Skeletal muscle cell (primary cell): ENCODE data around the gene SRPK2.
"Not testable (repeated sequence)": the region's sequence is repeated elsewhere in the genome, so short reads cannot be mapped to it uniquely, and the experiment has no call there.

Experiments used
- DNase-seq: peaks from one replicate; pipeline ENCODE4 v3.0.0-alpha.2; 2010; ENCODE audit warnings: low read depth
- H3K4me3 ChIP-seq: 2 replicates; pipeline ENCODE4 v1.5.1; 2011; ENCODE audit warnings: low read depth, mild to moderate bottlenecking, control low read depth, low read length, moderate library complexity

SRPK2 gene

DNA sequence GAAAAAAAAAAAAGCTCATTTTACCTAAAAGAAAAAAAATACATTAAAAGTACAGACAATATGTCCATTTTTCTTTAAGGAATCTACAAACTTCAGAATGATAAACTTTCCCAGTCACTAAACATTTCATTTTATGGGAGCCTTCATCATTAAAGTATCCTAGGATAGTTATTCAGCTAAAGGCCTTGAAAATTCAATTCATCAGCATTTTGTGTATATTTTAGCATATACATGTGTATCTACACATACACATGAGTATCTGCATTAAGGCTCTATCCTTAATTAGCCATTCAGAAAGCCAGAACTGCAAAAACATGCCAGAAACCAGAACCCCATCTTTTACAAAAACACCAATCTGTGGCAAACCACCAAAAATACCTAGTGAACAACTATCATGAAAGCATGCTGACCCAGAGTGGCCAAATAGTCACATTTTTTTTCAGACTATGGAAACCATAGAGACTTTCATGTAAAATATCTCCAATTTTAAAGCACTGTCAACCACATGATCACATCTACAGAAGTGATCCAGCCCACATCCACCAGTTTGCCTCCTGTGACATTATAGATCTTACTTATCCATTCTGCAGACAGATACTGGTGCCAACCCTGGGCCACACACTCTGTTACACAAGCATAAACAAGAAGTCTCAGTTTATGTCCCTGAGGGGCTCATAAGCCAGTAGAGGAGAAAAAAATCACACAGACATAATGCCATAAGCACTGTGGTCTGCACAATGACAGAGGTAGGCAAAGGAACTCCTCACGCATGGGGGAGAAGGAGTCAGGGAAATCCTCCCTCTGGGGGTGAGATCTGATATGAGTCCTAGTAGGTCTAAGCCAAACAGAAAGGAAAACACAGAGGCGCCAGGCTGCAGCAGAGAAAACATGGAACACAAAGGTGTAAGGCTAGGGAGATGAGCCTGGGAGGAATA is 79.2 kb downstream of the SRPK2 start:
- DNase-seq = no peak
- H3K4me3 ChIP-seq = no peak overlapping the region

- H3K4me3 ChIP-seq = no peak overlapping the region
- DNase-seq = no peak
Observed at GRCh38 chr7:105307163-105307672, 81.5 kb downstream of the SRPK2 start.

DNA sequence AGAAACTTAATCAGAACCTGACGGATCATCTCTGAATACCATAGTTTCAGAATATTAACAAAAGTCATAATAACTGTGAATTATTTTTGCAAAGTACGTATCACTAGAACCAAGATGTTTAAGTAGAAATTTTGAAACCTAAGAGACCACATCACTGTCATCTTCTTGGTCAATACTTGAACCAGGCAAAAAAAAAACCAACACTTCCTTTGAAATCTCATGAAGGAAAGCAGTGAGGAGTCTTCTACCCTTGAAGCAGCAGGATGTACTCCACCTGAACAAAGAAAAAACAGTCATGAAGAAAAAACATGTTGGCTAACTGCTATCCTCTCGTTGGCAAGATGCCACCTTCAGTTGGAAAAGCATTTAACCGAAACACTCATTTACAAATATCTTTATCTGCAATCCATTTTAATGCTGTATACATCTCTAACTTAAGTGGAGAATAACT is 82.4 kb downstream of the SRPK2 start:
- DNase-seq = no peak
- H3K4me3 ChIP-seq = no peak overlapping the region

DNA sequence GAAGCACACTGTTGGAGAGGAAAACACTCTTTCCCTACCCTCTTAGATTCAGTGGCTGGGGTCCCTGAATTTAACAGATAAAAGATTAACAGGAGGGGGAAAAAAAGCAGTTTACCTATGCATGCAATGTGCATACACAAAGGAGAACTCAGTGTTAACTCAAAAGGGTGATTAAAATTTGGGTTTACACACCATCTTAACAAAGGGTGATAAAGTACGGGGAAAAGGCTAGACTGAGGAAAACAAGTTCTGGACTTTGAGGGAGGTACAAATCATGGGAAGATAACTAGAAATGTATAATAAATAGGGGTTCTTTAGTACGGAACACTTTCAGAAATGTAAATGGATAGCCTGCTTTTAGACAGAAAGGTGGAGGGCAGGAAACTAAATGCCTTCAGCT is 83.1 kb downstream of the SRPK2 start:
- H3K4me3 ChIP-seq = no peak overlapping the region
- no peak for DNase-seq

DNA sequence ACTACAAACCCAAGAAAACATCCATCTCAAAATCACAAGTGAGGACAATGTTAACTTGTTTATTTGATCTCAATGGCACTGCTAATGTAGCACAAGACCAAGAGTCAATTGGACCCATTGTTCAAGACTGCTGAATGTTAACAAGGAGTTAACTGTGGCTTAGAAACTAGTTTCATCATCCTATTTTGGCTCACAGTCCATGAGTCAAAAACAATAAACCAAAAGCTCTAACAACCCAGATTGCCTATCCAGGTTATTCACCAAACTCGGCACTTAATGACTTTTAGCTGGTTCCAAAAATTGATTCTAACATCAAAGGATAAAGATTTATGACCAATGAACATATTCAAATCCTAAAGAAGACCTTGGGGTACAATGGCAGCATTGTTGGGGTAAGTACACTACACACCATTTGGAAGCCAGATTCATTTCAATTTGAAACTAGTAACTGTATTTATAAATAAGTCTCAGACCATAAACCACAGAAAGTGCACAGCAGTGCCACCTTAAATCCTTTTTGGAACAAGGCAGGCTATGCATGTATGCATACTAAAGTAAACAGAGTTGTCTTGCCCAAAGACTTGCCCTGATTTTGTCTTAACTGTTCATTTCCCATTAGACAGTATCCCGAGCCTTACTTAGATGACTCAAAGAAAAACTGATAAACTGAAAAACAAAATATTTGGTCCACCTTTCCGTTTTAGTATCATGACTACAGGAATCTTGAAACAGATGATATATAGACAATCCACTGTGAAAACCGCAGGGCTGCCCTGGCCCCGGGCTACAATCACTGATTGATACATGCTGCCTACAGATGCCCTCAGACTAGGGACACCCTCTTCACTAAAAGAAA is 84.5 kb downstream of the SRPK2 start:
- no peak overlapping the region for H3K4me3 ChIP-seq
- peak; percentile 10 for DNase-seq

DNA sequence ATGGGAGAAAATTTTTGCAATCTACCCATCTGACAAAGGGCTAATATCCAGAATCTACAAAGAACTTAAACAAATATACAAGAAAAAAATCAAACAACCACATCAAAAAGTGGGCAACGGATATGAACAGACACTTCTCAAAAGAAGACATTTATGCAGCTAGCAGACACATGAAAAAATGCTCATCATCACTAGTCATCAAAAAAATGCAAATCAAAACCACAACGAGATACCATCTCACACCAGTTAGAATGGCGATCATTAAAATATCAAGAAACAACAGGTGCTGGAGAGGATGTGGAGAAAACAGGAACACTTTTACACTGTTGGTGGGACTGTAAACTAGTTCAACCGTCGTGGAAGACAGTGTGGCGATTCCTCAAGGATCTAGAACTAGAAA is 88.1 kb downstream of the SRPK2 start:
- not testable (repeated sequence) for H3K4me3 ChIP-seq, DNase-seq

DNA sequence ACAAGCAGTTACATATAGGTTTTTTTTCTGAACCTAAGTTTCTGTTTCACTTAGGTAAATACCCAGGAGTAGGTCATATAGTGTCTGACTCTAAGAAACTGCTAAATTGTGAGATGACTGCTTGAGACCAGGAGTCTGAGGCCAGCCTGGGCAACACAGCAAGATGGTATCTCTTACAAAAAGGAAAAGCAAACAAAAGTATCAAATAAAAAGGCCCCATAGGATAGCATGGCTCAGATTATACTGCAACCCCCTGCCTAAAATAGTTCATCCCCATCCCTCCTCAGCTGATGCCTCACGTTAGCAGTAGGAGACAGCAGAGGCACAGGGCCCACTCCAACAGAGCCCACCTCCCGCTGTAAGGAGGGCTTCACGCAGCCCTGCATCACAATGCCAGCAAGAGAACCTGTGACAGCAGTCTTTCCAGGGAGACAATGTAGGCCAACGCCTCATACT is 90.3 kb downstream of the SRPK2 start:
- no peak overlapping the region for H3K4me3 ChIP-seq
- no peak for DNase-seq

- no peak overlapping the region for H3K4me3 ChIP-seq
- DNase-seq = no peak
Observed at GRCh38 chr7:105297985-105298384, 90.7 kb downstream of the SRPK2 start.

DNA sequence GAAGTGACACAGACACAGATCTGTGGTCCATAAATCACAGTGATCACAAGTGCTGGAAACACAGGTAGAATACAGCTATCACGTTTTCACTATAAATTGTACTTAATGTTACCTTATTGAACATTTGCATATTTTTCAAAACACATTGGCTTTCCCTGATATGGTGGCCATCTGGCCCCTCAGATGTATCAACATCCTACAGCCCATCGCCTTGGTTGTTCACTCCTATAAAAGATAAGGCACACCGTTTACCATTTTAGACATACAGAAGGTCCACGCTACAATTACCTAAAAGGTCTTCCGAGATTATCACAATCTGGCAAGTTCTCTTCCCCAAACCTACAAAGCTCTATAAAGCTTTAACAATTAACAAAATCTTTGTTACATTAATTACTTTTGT is 91.4 kb downstream of the SRPK2 start:
- DNase-seq = no peak
- no peak overlapping the region for H3K4me3 ChIP-seq

DNA sequence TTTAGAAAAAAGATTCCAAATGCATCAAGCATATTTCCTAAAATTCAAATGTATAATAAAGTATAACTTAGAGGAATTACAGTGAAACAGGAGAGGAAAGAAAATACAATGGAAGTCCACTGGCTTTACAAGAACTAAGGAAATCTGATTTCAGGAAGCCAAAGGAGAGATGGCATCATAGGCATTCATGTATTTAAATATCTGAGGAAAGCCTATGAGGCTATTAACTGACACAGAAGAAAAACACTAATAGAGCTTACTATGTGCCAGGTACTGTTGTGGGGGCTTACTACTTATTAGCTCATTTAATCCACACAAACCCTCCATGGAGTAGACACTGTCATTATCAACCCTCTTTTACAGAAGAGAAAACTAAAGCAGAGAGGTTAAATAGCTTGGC is 92.2 kb downstream of the SRPK2 start:
- DNase-seq = no peak
- no peak overlapping the region for H3K4me3 ChIP-seq

- DNase-seq = no peak
- no peak overlapping the region for H3K4me3 ChIP-seq
Observed at GRCh38 chr7:105295596-105296352, 92.9 kb downstream of the SRPK2 start.

DNA sequence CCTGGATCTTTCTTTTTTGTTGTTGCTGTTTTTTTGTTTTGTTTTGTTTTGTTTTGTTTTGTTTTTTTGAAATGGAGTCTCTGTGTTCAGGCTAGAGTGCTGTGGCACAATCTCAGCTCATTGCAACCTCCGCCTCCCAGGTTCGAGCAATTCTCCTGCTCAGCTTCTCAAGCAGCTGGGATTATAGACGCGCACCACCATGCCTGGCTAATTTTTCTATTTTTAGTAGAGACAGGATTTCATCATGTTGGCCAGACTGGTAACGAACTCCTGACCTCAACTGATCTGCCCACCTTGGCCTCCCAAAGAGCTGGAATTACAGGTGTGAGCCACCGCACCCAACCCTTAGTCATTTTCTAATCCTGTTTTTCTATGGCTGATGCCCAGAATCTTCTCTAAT is 94.2 kb downstream of the SRPK2 start:
- DNase-seq, H3K4me3 ChIP-seq: not testable (repeated sequence)

DNA sequence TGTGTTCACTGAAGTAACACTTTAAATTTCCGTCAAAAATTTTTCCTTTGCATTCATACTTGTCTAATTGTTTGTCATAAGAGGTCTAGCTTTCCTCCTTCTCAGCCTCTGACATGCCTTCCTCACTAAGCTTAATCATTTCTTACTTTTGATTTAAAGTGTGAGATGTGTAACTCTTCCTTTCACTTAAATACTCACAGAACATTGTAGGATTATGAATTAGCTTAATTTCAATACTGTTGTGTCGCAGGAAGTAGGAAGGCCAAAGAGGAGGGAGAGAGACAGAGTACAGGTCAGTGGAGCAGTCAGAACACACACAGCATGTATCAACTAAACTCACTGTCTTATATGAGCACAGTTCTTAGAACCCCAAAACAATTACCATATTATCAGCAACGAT is 99.0 kb downstream of the SRPK2 start:
- DNase-seq = no peak
- H3K4me3 ChIP-seq = no peak overlapping the region

- H3K4me3 ChIP-seq = no peak overlapping the region
- no peak for DNase-seq
Observed at GRCh38 chr7:105286441-105286840, 102.3 kb downstream of the SRPK2 start.

DNA sequence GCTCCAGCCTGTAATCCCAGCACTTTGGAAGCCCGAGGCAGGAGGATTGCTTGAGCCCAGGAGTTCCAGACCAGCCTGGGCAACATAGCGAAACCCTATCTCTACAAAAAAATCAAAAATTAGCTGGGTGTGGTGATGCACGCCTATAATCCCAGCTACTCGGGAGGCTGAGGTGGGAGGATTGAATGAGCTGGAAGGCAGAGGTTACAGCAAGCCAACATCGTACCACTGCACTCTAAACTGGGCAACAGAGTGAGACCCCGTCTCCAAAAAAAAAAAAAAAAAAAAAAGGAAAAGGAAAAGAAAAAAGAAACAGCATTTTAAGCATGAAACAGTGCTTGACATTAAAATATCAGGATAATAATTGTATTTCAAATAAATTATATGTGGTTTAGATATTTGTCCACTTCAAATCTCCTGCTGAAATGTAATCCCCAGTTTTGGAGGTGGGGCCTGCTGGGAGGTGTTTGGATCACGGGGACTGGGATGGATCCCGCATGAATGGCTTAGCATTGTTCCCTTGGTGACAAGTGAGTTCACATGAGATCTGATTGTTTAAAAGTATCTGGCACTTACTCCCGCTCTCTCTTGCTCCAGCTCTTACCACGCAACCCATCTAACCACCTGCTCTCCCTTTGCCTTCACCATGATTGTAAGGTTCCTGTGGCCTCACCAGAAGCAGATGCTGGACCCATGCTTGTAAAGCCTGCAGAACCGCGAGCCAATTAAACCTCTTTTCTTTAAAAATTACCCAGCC is 103.4 kb downstream of the SRPK2 start:
- no peak for DNase-seq

GRCh38 chr7:105284014-105284413 is 104.7 kb downstream of the SRPK2 start:
- no peak for DNase-seq
- no peak overlapping the region for H3K4me3 ChIP-seq

More for the DNA sequence above, 103.4 kb downstream of the SRPK2 start:
- no peak overlapping the region for H3K4me3 ChIP-seq

GRCh38 chr7:105281966-105282365 is 106.8 kb downstream of the SRPK2 start:
- no peak for DNase-seq
- no peak overlapping the region for H3K4me3 ChIP-seq

DNA sequence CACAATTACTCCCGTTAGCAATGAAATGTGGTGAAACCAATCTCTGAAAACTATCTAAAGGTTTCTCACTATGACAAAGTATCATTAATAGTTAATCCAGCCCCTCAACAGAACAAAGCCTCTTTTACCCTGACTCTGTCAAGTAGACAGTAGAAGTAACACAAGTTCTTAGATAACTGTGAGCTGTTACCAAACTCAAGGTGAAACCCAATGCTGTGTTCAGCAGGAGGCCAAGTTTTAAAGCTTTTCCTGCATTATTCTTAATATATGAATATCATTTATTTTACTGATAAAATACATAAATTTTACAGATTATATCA is 109.1 kb downstream of the SRPK2 start:
- no peak for DNase-seq
- no peak overlapping the region for H3K4me3 ChIP-seq
